Measurements from ENCODE around the gene CACNA1B. TPM values are rescaled to one million over a fixed set of nuclear protein-coding genes. Genes with fewer than 3 reads are reported as not detected.
A peak's percentile ranks its signal among the peaks of the same experiment; 100 is the strongest.

CACNA1B gene
- total and polyA plus RNA-seq, 9 of the 15 experiments (the other 6 are each of a cell fraction or from before 2014, with no cell fraction given), result 0.01 to 0.04 TPM; not detected in 7

- TF ChIP-seq POLR2AphosphoS5 (IDR thresholded peaks at IDR 0.05; ENCODE audit: control insufficient read depth, insufficient read depth, low read depth, low read length), result no peak
- H3K4me2 ChIP-seq (ENCODE audit: insufficient read depth, low read length), result no peak overlapping the region
- no TSS peak for BruUV-seq (replicated peaks)
- no peaks in the 10 kb centered on the region for H3K9me3 ChIP-seq (replicated peaks; ENCODE audit: control insufficient read depth, insufficient read depth, low read depth, low read length)
- H3K4me3 ChIP-seq, result no peak overlapping the region
- no peaks in the 10 kb centered on the region for H3K79me2 ChIP-seq (ENCODE audit: control insufficient read depth, insufficient read depth, low read length)
- intact Hi-C loops (cut with micrococcal nuclease) (no loop called here), in situ Hi-C loops (cut with MboI) (no loop called here)
- no peaks in the 10 kb centered on the region for H4K20me1 ChIP-seq (replicated peaks; ENCODE audit: control insufficient read depth, insufficient read depth, low read length)
- H3K9ac ChIP-seq (ENCODE audit: insufficient read depth in 1 of 2, low read depth in 2 of 2, low read length in 2 of 2), result 0 out of 4 replicates have a peak overlapping the region, but pooled peaks of 1 of the 2 experiments have one; percentile 4
- H2AFZ ChIP-seq (ENCODE audit: low read depth, low read length), result no peak overlapping the region
- H3K36me3 ChIP-seq (ENCODE audit: control insufficient read depth, insufficient read depth, low read length), result no peaks in the 10 kb centered on the region
- ChIA-PET POLR2A (no interaction called here), CTCF (ENCODE audit: low intra/inter-chr PET ratio) (no interaction called here)
- DNase-seq (ENCODE audit: extremely low read depth in 1 of 4, low spot score in 3 of 4) (no peak), ATAC-seq (no peak), FAIRE-seq (no peak)
- H3K9me1 ChIP-seq (ENCODE audit: control insufficient read depth, insufficient read depth, low read length), result no peaks in the 10 kb centered on the region
- peaks cover 3 to 43% of the 10 kb centered on the region in 2 experiments; a peak in 4 of 5 replicates for H3K27me3 ChIP-seq (ENCODE audit: control insufficient read depth in 2 of 2, insufficient read depth in 2 of 2, low read length in 2 of 2)
- H3K27ac ChIP-seq (ENCODE audit: extremely low read depth, low read depth, low read length), result no peak overlapping the region
- WGBS (ENCODE audit: insufficient coverage, low coverage, missing lambda C conversion rate), result 4% methylated on average over 7 of the region's 8 CpGs
- peaks cover 0 to 3% of the 10 kb centered on the region in 2 experiments; a peak in 1 of 5 replicates for H3K4me1 ChIP-seq (replicated peaks in 1 of 2; ENCODE audit: control insufficient read depth in 2 of 2, insufficient read depth in 2 of 2, low read length in 2 of 2)
These were observed 91.4 kb downstream of the CACNA1B start for GRCh38 chr9:137969008-137969407.

GRCh38 chr9:137969685-137970084 is 92.1 kb downstream of the CACNA1B start:
- in situ Hi-C loops (cut with MboI) (no loop called here), intact Hi-C loops (cut with micrococcal nuclease) (no loop called here)
- Histone ChIP-seq H3K27me3 (ENCODE audit: control insufficient read depth in 2 of 2, insufficient read depth in 2 of 2, low read length in 2 of 2) (peaks cover 3 to 50% of the 10 kb centered on the region in 2 experiments; a peak in 4 of 5 replicates), H2AFZ (ENCODE audit: low read depth, low read length) (no peak overlapping the region), H3K79me2 (ENCODE audit: control insufficient read depth, insufficient read depth, low read length) (no peaks in the 10 kb centered on the region), H3K9me3 (replicated peaks; ENCODE audit: control insufficient read depth, insufficient read depth, low read depth, low read length) (no peaks in the 10 kb centered on the region), H3K27ac (ENCODE audit: extremely low read depth, low read depth, low read length) (no peak overlapping the region), H4K20me1 (replicated peaks; ENCODE audit: control insufficient read depth, insufficient read depth, low read length) (no peaks in the 10 kb centered on the region), H3K9me1 (ENCODE audit: control insufficient read depth, insufficient read depth, low read length) (no peaks in the 10 kb centered on the region), H3K4me2 (ENCODE audit: insufficient read depth, low read length) (no peak overlapping the region), H3K36me3 (ENCODE audit: control insufficient read depth, insufficient read depth, low read length) (no peaks in the 10 kb centered on the region), H3K4me1 (replicated peaks in 1 of 2; ENCODE audit: control insufficient read depth in 2 of 2, insufficient read depth in 2 of 2, low read length in 2 of 2) (peaks cover 0 to 3% of the 10 kb centered on the region in 2 experiments; a peak in 1 of 5 replicates), H3K9ac (ENCODE audit: insufficient read depth in 1 of 2, low read depth in 2 of 2, low read length in 2 of 2) (no peak overlapping the region), H3K4me3 (no peak overlapping the region)
- FAIRE-seq (no peak), DNase-seq (ENCODE audit: extremely low read depth in 1 of 4, low spot score in 3 of 4) (no peak), ATAC-seq (no peak)
- BruUV-seq (replicated peaks), result no TSS peak
- 0% methylated on average over 3 of the region's 3 CpGs for WGBS (ENCODE audit: insufficient coverage, low coverage, missing lambda C conversion rate)
- ChIA-PET CTCF (ENCODE audit: low intra/inter-chr PET ratio) (no interaction called here), POLR2A (no interaction called here)
- TF ChIP-seq CBX5 (IDR thresholded peaks at IDR 0.05; ENCODE audit: borderline replicate concordance, low read depth), result no peak
- TF ChIP-seq DEAF1 (CRISPR knock-in tag; IDR thresholded peaks at IDR 0.05), result no peak
- no peak for TF ChIP-seq HEY1 (CRISPR knock-in tag; IDR thresholded peaks at IDR 0.05; ENCODE audit: borderline replicate concordance)
- no peak for TF ChIP-seq DIDO1 (tag; IDR thresholded peaks at IDR 0.05; ENCODE audit: low read depth)
- no peak for TF ChIP-seq GATA2 (CRISPR knock-in tag; IDR thresholded peaks at IDR 0.05)
- TF ChIP-seq POLR2B (IDR thresholded peaks at IDR 0.05; ENCODE audit: low read depth, partially characterized antibody), result no peak
- no peak for TF ChIP-seq THAP12 (CRISPR knock-in tag; IDR thresholded peaks at IDR 0.05)
- TF ChIP-seq ZNF512 (tag; IDR thresholded peaks at IDR 0.05), result no peak
- no peak for TF ChIP-seq TEAD4 (IDR thresholded peaks at IDR 0.05; ENCODE audit: low read length)
- no peak for TF ChIP-seq TEAD4 (CRISPR knock-in tag; IDR thresholded peaks at IDR 0.05; ENCODE audit: borderline replicate concordance)
